NAMALWA (cell line): Measurements from ENCODE around the gene SLC35A3.
"Not testable (repeated sequence)": the region's sequence is repeated elsewhere in the genome, so short reads cannot be mapped to it uniquely, and the experiment has no call there.

Experiments used
- DNase-seq: peaks from one replicate; pipeline ENCODE4 v3.0.0-alpha.2; 2015; ENCODE audit warnings: low spot score

The SLC35A3 gene

DNA sequence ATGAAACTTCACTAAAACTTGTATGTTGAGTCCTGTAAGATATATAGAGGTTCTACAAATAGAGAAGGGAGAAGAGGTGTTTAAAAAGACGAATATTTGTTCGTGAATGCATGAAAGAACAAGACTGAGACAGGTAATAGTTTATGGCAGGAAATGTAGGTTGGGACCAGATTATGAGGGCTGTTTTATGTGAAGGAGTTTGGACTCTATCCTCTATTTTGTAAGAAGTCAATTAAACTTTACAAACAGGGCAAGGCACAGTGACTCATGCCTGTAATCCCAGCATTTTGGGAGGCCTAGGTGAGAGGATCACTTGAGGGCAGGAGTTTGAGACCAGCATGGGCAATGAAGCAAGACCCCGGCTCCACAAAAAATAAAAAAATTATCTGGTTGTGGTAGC is 5.7 kb downstream of the SLC35A3 start:
- no peak for DNase-seq

DNA sequence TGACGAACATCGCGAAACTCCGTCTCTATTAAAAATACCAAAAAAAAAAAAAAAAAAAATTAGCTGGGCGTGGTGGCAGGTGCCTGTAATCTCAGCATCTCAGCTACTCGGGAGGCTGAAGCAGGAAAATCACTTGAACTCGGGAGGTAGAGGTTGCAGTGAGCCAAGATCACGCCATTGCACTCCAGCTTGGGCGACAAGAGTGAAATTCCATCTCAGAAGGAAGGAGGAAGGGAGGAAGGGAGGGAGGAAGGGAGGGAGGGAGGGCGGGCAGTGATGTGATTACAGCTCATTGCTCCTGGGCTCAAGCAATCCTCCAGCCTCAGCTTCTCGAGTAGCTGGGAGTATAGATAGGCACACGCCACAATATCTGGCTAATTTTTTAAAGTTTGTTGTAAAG is 7.5 kb downstream of the SLC35A3 start:
- DNase-seq: not testable (repeated sequence)

DNA sequence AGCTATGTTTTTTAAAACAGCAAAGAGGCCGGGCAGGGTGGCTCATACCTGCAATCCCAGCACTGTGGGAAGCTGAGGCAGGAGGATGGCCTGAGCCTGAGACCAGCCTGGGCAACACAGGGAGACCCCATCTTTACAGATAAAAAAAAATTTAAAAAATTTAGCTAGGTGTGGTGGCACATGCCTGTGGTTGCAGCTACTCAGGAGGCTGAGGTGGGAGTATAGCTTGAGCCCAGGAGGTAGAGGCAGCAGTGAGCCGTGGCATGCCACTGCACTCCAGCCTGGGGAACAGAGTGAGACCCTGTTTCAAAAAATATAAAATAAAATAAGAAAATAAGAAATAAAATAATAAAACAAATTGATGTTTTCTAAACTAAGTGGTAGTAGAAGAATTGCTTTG is 8.4 kb downstream of the SLC35A3 start:
- DNase-seq: no peak

DNA sequence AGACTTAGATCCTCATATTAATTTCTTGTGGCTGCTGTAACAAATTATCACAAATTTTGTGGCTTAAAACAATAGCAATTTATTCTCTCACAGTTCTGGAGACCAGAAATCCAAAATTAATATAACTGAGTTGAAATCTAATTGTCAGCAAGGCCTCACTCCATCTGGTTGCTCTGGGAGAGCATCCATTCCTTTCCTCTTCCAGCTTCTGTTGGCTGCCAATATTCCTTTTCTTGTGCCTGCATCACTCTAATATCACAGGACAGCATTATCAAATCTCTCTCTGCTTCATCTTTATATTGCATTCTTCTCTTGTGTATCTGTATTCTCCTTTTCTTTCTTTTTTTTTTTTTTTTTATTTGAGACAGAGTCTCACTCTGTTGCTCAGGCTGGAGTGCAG is 9.3 kb downstream of the SLC35A3 start:
- DNase-seq: no peak

DNA sequence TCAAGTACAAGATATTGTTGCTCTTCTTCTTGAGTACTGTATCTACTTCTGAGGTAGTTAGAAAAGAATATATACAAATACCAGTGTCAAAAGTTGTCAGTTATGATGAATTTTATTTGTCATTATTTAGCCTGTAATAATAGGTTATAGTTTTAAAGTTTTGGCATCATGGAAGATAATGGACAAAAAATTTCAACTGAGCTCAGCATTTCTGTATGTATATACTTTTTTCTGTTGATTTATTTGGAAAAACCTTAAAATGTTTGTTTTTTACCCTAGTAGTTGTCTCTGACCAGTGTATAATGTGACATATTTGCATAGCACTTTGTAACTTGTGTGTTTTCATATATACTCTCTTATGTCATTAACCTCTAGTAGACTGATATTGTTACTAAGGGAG is 11.1 kb downstream of the SLC35A3 start:
- DNase-seq: no peak

DNA sequence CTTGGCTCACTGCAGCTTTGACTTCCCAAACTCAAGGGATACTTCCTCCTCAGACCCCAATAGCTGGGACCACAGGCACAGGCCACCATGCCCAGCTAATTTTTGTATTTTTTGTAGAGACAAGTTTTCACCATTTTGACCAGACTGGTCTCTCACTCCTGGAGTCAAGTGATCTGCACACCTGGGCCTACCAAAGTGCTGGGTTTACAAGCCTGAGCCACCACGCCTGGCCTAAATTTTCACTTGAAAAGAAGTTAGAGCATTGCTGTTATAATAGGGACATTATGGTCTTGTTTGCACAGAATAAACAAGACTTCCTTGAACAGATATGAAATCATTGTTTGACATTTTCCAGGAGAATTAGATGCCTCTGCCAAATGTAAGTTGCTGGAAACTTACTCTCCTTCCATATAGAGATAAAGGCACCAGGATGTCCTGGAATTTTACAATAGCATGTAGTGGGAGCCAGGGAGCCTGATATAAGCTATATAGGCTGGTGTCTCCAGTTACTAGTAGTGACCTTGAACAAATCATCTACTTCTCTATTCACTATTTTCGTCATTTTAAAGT is 16.9 kb downstream of the SLC35A3 start:
- DNase-seq: no peak

DNA sequence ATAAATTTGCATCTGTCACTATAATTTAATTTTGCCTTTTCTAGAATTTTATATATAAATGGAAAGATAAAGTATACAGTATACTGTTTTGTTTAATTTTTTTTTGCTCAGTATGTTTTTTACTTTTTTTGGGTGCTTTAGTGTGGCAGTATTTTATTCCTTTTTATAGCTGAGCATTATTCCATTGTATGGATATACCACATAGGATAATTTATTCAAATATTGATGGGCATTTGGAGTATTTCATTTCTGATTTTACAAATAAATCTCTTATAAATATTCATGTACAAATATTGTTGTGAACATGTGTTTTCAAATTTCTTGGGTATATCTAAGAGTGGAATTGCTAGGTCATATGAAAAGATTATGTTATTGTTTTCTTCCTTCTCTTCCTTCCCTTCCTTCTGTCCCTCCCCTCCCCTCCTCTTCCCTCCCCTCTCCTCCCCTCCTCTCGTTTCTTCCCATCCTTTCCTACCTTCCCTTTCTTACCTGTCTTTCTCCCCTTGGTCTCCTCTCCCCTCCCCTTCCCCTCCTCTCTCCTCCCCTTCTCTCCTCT is 18.5 kb downstream of the SLC35A3 start:
- DNase-seq: no peak

DNA sequence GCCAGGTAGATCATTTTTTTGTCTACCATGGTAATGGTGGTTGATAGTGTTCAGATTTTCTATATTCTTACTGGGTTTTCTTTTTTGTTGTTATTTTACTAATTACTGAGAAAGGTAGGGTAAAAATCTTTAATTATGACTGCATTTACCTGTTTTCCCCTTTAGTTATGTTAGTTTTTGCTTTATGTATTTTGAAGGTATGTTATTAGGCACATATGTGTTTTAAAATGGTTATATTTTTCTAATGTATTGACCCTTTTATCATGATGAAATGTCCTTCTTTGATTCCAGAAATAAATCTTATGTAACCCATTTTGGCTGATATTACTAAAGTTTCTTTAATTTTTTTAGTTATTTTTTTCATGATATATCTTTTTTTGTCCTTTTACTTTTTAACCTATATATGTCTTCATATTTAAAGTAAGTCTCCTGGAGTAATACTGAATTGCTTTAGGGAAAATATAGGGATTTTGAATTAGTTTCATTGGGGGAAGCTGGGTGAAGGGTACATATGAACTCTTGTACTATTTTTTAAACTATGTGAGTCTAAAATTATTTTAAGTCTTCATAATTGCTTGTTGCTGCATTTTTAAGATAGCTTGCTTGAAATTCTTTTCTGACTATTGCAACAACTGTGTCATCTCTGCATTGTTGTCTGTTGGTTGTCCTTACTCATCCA is 22.4 kb downstream of the SLC35A3 start:
- DNase-seq: no peak

DNA sequence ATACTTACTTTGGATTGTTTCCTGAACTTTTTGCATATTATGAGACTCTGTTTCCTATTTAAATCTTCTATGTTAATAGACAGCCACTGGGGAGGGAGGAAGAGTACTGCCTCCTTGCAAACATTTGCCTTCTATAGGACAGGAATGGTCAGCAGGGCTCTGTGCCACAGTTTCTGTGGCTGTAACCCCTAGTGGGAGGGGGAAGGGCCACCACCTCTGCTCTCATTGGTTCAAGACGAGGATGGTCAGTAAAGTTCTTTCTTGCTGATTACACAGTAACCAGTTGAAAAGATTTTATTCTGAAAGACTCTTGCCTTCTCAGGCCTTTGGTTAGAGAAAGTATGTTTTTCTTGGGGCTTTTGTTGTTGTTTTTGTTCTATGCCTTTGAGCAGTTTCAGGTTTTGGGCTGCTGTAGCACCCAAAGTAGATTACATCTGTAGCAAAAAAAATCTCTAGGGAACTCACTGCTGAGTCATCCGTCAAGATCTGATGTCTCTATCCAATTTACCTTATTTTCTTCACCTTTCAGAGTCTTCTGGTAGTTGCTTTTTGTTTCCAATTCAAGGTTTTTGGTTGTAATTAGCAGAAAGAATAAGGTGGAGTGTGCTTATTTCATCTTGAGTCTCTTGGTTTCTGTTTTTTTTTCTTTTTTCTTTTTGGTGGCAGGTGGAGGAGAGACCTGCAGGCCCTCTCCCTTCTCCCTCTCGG is 23.1 kb downstream of the SLC35A3 start:
- no peak for DNase-seq

DNA sequence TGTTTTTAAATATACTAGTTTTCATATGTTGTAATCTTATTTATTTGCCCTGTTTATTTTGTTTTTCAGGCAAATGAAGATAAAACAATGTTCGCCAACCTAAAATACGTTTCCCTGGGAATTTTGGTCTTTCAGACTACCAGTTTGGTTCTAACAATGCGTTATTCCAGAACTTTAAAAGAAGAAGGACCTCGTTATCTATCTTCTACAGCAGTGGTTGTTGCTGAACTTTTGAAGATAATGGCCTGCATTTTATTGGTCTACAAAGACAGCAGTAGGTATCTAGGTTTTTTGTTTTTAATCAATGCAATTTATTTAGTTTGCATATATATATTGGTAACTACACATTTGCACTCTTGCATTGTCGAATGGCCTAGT is 23.7 kb downstream of the SLC35A3 start:
- DNase-seq: no peak

DNA sequence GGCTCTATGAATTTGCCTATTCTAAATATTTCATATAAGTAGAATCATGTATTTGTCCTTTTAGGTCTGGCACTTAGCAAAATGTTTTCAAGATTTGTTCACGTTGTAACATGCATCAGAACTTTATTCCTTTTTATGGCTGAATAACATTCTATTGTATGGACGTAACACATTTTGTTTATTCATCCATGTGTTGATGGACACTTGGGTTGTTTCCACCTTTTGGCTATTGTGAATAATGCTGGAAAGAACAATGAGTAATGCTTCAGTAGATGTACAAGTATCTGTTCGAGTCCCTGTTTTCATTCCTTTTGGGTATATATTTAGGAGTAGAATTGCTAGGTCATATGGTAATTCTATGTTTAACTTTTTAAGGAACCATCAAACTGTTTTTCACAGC is 24.7 kb downstream of the SLC35A3 start:
- DNase-seq: no peak

DNA sequence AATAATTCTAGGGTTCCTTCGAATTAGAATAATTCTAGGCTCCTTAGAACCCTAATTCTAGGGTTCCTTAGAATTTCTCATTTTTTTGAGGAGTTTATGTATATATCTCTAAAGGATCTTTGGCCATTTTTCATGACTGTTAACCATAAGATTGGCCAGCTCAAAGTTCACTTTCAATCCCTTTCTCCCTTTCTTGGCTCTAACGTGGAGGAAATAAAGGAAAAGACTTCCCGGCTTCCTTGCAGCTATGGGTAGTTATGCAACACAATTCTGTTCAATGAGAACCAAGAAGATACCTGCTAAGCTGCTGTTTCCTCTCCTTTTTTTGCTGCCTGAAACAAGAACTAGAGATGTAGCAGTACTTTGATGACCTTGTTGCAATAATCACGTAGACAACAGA is 27.2 kb downstream of the SLC35A3 start:
- no peak for DNase-seq

DNA sequence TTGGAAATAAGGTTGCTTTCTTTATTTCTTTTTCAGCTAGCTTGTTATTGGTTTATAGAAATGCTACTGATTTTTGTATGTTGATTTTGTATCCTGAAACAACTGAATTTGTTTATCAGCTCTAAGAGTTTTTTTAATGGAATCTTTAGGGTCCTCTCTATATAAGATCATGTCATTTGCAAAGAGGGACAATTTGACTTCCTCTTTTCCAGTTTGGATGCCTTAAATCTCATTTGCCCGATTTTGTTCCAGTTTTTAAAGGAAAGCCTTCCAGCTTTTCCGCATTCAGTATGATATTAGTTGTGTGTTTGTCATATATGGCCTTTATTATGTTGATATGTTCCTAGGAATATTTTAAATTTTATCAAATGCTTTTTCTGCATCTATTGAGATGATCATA is 31.7 kb downstream of the SLC35A3 start:
- DNase-seq: no peak

DNA sequence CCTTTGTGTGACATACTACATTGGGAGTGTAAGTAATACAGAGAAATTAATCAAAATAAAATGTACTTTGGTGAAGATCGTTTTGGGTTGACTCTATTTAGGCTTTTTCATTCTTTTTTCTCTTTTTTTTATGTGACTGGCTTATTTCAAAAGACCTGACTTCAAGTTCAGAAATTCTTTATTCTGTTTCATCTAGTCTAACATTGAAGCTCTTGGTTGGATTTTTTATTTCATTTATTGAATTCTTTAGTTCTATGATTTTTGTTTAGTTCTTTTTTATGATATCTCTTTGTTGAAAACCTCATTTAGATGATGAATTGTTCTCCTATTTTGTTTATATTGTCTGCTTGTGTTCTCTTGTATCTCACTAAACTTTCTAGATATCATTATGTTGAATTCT is 35.6 kb downstream of the SLC35A3 start:
- no peak for DNase-seq

DNA sequence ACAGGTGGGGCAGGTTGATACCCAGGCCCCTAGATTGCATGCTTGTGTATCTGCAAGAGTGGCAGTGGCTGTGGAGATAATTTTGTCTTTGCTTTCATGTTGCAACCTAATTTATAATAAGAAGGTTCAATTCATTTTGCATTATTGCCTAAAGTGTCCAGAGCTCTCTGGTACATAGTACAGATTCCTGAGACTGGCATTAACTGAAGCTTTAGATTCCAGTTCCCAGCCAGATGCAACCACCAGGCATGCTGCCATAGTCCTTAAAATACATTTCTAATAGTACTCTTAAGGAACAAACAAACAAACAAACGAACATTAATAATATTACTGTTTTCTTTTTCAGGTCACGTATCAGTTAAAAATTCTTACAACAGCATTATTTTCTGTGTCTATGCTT is 36.9 kb downstream of the SLC35A3 start:
- DNase-seq: no peak

DNA sequence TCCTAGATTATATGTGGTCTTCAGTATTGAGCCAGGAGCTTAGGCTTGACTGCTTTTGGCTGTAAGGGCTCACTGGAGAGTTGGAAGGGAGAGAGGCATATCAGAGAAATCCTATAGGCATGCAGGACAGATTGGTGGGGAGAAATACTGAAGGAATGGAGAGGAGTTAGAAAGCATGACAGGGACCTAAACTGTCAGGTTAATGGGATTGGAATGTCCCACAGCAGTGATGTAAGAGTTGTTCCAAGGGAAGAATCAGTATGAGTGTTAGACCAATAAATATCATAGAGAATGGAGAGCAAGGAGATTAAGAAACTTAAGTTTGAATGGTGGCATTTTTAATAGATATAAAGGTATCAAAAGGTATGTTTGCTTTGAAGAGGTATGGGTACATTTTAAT is 39.7 kb downstream of the SLC35A3 start:
- DNase-seq: no peak

DNA sequence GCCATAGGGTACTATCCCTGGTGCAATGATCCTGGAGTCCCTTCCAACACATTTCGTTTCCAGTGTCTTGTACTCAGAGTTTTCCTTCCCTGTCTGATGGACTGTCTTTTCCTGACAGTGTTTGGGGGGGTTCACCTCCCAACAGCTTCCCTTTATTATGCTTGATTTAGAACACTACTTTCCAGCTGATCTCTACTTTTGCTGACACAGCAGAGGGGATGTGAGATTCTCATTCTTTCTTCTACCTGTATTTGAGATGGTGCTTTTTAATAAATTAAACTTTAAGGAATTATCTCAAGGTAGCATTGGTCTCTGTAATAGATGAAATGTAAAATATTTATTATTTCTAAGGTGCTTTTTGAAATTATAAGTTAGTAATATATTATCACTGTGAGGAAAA is 41.0 kb downstream of the SLC35A3 start:
- DNase-seq: no peak

DNA sequence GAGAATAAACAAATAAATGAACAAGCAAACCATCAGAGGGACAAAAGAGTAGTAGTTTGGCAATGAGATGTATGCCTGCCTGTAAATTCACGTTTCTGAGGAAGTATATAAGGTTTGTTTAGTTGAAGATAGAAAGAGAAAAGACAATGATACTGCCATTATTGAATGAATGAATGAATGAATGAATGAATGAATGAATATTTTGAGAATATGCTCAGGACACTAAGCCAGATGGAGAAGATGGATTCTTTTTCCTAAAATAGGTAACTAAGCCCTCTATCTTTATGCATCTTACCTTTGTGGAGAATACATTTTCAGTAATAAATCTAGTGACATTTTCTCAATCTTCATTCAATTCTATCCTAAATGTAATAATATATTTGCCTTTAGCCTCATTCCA is 49.4 kb downstream of the SLC35A3 start:
- DNase-seq: no peak

DNA sequence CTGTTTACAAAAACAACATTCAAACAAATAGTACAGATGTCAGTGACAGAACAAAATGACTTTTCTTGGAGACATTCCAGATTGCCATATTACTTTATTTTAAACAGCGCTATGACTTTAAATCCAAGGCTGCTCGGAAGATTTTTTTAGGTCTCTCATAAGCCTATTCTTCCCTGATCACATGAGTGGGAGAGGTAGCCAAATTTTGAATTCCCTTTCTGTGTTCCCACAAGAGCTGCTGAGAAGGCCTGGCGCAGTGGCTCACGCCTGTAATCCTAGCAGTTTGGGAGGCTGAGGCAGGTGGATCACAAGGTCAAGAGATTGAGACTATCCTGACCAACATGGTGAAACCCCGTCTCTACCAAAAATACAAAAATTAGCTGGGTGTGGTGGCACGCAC is 53.7 kb downstream of the SLC35A3 start:
- no peak for DNase-seq

DNA sequence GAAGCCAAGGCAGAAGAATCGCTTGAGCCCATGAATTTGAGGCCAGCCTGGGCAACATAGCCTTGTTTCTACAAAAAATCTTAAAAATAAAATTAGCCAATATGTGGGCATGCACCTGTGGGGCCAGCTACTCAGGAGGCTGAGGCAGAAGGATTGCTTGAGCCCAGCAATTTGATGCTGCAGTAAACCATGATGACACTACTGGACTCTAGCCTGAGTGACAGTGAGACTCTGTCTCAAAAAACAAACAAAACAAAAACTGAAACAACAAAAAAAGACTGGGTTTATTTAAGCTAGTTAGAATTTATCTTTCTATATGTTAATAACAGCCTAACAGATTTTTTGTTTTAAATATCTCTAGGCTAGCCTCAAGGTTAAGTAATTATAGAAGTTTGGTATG is 57.4 kb downstream of the SLC35A3 start:
- no peak for DNase-seq

DNA sequence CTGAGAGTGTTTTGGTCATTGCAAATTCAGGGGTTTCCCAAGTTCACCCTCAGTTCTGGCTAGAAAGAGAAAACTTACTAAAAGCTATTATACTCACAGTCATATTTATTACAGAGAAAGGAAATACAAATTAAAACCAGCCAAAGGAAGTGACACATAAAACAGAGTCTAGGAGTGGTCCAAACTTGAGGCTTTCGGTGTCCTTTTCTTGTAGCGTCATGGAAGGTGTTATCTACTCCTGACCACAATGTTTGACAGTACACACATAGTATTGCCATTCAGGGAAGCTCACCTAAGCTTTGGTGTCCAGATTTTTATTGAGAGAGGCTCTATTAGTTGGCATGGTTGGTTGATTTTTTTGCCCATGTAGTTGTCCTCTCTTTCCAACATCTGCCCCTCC is 59.0 kb downstream of the SLC35A3 start:
- no peak for DNase-seq

DNA sequence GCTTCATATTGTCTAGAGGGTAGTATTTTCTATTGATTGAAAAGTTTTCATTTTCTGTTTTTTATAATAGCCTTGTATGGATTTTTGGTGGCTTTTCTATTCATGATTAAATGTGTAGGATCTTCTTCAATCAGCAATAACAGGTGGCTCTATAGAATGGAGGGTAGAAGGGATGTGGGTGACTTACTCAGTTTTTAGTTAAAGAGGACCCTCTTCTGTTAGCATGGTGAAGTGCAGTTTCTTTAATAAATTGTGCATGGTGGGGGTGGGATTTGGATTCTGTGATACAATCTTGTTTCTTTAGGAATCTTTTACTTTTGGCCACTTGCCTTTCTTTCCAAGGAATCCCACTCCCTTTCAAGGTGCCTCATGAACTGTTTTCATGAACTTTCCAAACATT is 64.7 kb downstream of the SLC35A3 start:
- DNase-seq: peak; percentile 72

DNA sequence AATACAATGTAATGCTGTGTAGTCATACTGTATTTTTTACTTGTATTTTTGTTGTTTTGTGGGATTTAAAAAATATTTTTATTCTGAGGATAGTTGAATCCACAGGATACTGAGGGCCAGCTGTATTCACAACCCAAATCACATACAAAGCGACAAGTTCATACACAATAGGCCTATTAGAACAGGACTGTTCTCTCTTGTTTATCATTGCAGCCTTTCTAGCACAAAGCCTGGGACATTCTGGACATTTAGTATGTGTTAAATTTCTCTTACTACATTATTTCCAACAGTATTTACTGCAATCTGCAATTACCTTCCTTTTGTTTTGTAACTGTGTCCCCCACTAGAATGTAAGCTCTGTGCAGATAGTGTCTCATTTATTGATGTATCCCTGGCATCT is 65.4 kb downstream of the SLC35A3 start:
- no peak for DNase-seq
